Amygdala (tissue), 56 donors: ENCODE data around the gene ACBD4.

Experiments
- DNase-seq, 56 donors: peaks; one replicate each; lab custom pipeline; 2025; lab: John Stamatoyannopoulos, UW

ACBD4 gene

DNA sequence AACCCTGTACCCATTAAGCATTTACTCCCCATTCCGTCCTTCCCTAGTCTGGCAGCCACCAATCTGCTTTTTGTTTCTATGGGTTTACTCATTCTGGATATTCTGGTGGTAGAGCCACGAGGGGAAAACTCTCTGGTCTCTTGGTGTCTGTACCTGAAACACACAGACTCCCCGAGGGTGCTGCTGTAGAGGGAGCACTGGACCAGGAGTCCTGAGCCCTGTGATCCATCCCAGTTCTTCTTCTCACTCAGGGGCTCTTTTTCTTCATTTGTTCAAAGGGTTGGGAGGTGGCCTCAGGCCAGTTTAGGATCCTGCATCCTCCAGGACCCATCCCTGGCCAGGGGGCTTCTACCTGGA is 40.2 kb downstream of the ACBD4 start:
- DNase-seq, result no peak

GRCh38 chr17:45177563-45177962 is 42.1 kb downstream of the ACBD4 start:
- DNase-seq, result no peak

- no peak for DNase-seq
Observed at GRCh38 chr17:45184144-45184543, 48.7 kb downstream of the ACBD4 start.

DNA sequence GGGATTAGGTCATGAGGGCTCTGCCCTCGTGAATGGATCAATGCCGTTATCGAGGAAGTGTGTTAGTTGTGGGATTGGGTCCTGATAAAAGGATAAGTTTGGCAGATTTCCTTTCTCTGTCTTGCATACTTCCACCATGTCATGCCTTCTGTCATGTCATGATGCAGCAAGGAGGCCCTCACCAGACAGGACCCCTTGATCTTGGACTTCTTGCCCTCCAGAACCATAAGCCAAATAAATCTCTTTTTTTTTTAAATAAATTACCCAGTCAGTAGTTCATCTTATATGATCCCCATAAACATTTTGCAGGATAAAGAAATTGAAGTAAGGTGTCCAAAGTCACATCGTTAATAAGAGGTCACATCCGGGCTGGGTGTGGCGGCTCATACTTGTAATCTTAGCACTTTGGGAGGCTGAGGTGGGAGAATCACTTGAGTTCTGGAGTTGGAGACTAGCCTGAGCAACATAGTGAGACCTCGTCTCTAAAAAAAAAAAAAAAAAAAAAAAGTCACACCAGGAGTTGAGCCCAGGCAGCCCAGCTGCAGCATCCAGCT is 51.4 kb downstream of the ACBD4 start:
- no peak for DNase-seq

GRCh38 chr17:45189009-45189408 is 53.5 kb downstream of the ACBD4 start:
- no peak for DNase-seq

DNA sequence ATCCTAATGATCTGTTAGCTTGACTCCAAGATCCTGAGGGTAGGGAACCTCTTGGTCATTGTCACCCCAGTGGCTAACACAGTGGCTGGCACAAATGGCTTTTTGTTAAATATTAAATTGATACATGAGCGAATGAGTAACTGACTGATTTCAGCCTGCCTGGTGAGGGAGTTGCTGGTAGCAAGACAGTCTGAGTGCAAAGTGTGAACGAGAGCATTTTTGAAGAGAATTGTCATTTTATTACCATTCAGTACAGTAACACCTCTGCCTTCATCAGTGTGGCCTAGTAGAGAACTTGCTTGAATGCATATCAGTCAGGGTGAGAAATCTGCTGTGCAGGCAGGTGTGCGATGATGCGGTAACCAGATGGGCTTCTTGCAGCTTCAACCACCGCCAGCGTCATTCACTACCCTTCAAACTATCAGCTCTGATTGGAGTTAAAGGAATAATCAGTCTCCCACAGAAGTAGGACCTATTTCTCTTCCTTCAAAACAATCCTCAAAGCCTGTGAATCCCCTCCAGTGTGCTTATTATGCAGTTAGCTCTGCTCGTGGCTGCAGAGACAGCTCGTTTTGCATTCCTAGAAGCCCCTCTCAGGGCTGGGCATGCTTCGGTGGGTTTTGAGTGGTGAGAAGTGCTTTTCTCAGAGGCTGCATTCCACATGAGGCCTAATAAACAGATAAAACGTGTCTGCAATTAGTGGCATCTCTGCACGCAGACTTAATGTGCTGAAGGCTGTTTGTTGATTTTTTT is 55.2 kb downstream of the ACBD4 start:
- DNase-seq, result no peak
